IgD-negative memory B cell (primary cell): ENCODE data around the gene NME2. TPM values are rescaled to one million over a fixed set of nuclear protein-coding genes. Genes with fewer than 3 reads are reported as not detected.

Experiments
- H3K27ac Mint-ChIP-seq, 3 donors: one replicate each; pipeline ENCODE4 v1.8.0; 2020 to 2022; ENCODE audit warnings: mild to moderate bottlenecking in 3 of 3, mixed read lengths in 3 of 3, moderate library complexity in 1 of 3
- H3K27me3 Mint-ChIP-seq: one replicate; pipeline ENCODE4 v1.8.0; 2021; ENCODE audit warnings: mixed read lengths
- H3K36me3 Mint-ChIP-seq: one replicate; pipeline ENCODE4 v1.8.0; 2020; ENCODE audit warnings: mild to moderate bottlenecking, mixed read lengths
- H3K4me1 Mint-ChIP-seq, 3 donors: one replicate each; pipeline ENCODE4 v1.8.0; 2020 to 2022; ENCODE audit warnings: mixed read lengths in 3 of 3, mild to moderate bottlenecking in 1 of 3
- H3K4me3 Mint-ChIP-seq, 4 donors: one replicate each; pipeline ENCODE4 v1.8.0; 2020 to 2022; ENCODE audit warnings: mild to moderate bottlenecking in 4 of 4, mixed read lengths in 4 of 4, moderate library complexity in 3 of 4
- H3K9me3 Mint-ChIP-seq, 3 donors: one replicate each; pipeline ENCODE4 v1.8.0; 2020 to 2021; ENCODE audit warnings: mixed read lengths in 3 of 3, mild to moderate bottlenecking in 1 of 3
- polyA plus RNA-seq: library from polyadenylated mRNA; unstranded; fragments of 300-500 nt; fragmentation: Illumina TruSeq; gene quantifications from one replicate; pipeline ENCODE4 v1.2.3, GENCODE V29; 2021

Gene NME2
- polyA plus RNA-seq, 1 donor from 2014 or later = 374 TPM

- peaks cover 2% of the 10 kb centered on the region for H3K36me3 Mint-ChIP-seq
- peaks cover 0 to 3% (median 2%) of the 10 kb centered on the region in 3 donors for H3K9me3 Mint-ChIP-seq
- peaks cover 4% of the 10 kb centered on the region for H3K27me3 Mint-ChIP-seq
- no peak overlapping the region for H3K27ac Mint-ChIP-seq
- H3K4me3 Mint-ChIP-seq = peak overlapping the region in 1 of 4 donors; percentile 74
- no peaks in the 10 kb centered on the region for H3K4me1 Mint-ChIP-seq
Observed at GRCh38 chr17:51135956-51136355, 30.3 kb upstream of the NME2 start.

- H3K27me3 Mint-ChIP-seq = no peaks in the 10 kb centered on the region
- H3K4me3 Mint-ChIP-seq = peak overlapping the region in 1 of 4 donors; percentile 23
- H3K4me1 Mint-ChIP-seq = peaks cover 0 to 2% (median 0%) of the 10 kb centered on the region in 3 donors
- H3K27ac Mint-ChIP-seq = no peak overlapping the region
- peaks cover 2% of the 10 kb centered on the region for H3K36me3 Mint-ChIP-seq
- H3K9me3 Mint-ChIP-seq = peaks cover 0 to 1% (median 0%) of the 10 kb centered on the region in 3 donors
Observed at GRCh38 chr17:51142597-51142996, 23.6 kb upstream of the NME2 start.

- Mint-ChIP-seq H3K9me3 (no peaks in the 10 kb centered on the region), H3K27me3 (no peaks in the 10 kb centered on the region), H3K27ac (no peak overlapping the region), H3K4me3 (no peak overlapping the region), H3K36me3 (peaks cover 2% of the 10 kb centered on the region), H3K4me1 (peaks cover 0 to 2% (median 0%) of the 10 kb centered on the region in 3 donors)
Observed at GRCh38 chr17:51144266-51145022, 21.8 kb upstream of the NME2 start.

- H3K27ac Mint-ChIP-seq = no peak overlapping the region
- peaks cover 0 to 2% (median 0%) of the 10 kb centered on the region in 3 donors for H3K9me3 Mint-ChIP-seq
- H3K4me1 Mint-ChIP-seq = peaks cover 0 to 4% (median 0%) of the 10 kb centered on the region in 3 donors
- peaks cover 2% of the 10 kb centered on the region for H3K36me3 Mint-ChIP-seq
- H3K27me3 Mint-ChIP-seq = no peaks in the 10 kb centered on the region
- H3K4me3 Mint-ChIP-seq = no peak overlapping the region
Observed at GRCh38 chr17:51147650-51148049, 18.6 kb upstream of the NME2 start.

- no peaks in the 10 kb centered on the region for H3K36me3 Mint-ChIP-seq
- peaks cover 0 to 4% (median 0%) of the 10 kb centered on the region in 3 donors for H3K4me1 Mint-ChIP-seq
- no peak overlapping the region for H3K4me3 Mint-ChIP-seq
- peaks cover 0 to 2% (median 0%) of the 10 kb centered on the region in 3 donors for H3K9me3 Mint-ChIP-seq
- no peaks in the 10 kb centered on the region for H3K27me3 Mint-ChIP-seq
- H3K27ac Mint-ChIP-seq = no peak overlapping the region
Observed at GRCh38 chr17:51149163-51149562, 17.0 kb upstream of the NME2 start.

- H3K9me3 Mint-ChIP-seq = peaks cover 0 to 2% (median 0%) of the 10 kb centered on the region in 3 donors
- no peaks in the 10 kb centered on the region for H3K27me3 Mint-ChIP-seq
- H3K4me1 Mint-ChIP-seq = peaks cover 0 to 8% (median 4%) of the 10 kb centered on the region in 3 donors
- H3K27ac Mint-ChIP-seq = no peak overlapping the region
- H3K36me3 Mint-ChIP-seq = no peaks in the 10 kb centered on the region
- no peak overlapping the region for H3K4me3 Mint-ChIP-seq
Observed at GRCh38 chr17:51150932-51151331, 15.3 kb upstream of the NME2 start.

GRCh38 chr17:51152766-51153209 is 13.4 kb upstream of the NME2 start:
- Mint-ChIP-seq H3K4me1 (peaks cover 0 to 6% (median 6%) of the 10 kb centered on the region in 3 donors), H3K27ac (no peak overlapping the region), H3K4me3 (no peak overlapping the region), H3K36me3 (no peaks in the 10 kb centered on the region), H3K9me3 (peaks cover 0 to 2% (median 0%) of the 10 kb centered on the region in 3 donors), H3K27me3 (no peaks in the 10 kb centered on the region)

GRCh38 chr17:51153210-51154072 is 12.8 kb upstream of the NME2 start, which contains the start of gene NME1:
TSS of gene NME1 (plus strand) at chr17:51153559. CDS start at chr17:51155655, 2,096 bp downstream.
- Mint-ChIP-seq H3K27ac (no peak within 1 kb of the TSS), H3K4me1 (peaks cover 0 to 6% (median 6%) of the 10 kb centered on the region in 3 donors), H3K9me3 (peaks cover 0 to 2% (median 0%) of the 10 kb centered on the region in 3 donors), H3K36me3 (no peaks in the 10 kb centered on the region), H3K4me3 (no peak within 1 kb of the TSS), H3K27me3 (no peaks in the 10 kb centered on the region)

- Mint-ChIP-seq H3K36me3 (no peaks in the 10 kb centered on the region), H3K4me1 (peaks cover 0 to 6% (median 6%) of the 10 kb centered on the region in 3 donors), H3K27me3 (no peaks in the 10 kb centered on the region), H3K27ac (no peak overlapping the region), H3K9me3 (peaks cover 0 to 2% (median 0%) of the 10 kb centered on the region in 3 donors), H3K4me3 (no peak overlapping the region)
Observed at GRCh38 chr17:51154176-51154575, 12.0 kb upstream of the NME2 start.

GRCh38 chr17:51155416-51155815 is 10.8 kb upstream of the NME2 start:
- Mint-ChIP-seq H3K9me3 (peaks cover 0 to 2% (median 0%) of the 10 kb centered on the region in 3 donors), H3K27ac (no peak overlapping the region), H3K4me3 (peak overlapping the region in 3 of 4 donors; percentile 13 to 32 (median 17)), H3K4me1 (peaks cover 6% of the 10 kb centered on the region in 3 donors), H3K36me3 (no peaks in the 10 kb centered on the region), H3K27me3 (no peaks in the 10 kb centered on the region)

- H3K27ac Mint-ChIP-seq = no peak overlapping the region
- peaks cover 6% of the 10 kb centered on the region in 3 donors for H3K4me1 Mint-ChIP-seq
- peak overlapping the region in 1 of 4 donors; percentile 78 for H3K4me3 Mint-ChIP-seq
- H3K36me3 Mint-ChIP-seq = peaks cover 3% of the 10 kb centered on the region
- no peaks in the 10 kb centered on the region for H3K9me3 Mint-ChIP-seq
- H3K27me3 Mint-ChIP-seq = no peaks in the 10 kb centered on the region
Observed at GRCh38 chr17:51159604-51160003, 6.6 kb upstream of the NME2 start.

- no peaks in the 10 kb centered on the region for H3K27me3 Mint-ChIP-seq
- H3K4me1 Mint-ChIP-seq = peaks cover 4 to 11% (median 9%) of the 10 kb centered on the region in 3 donors
- no peaks in the 10 kb centered on the region for H3K9me3 Mint-ChIP-seq
- H3K27ac Mint-ChIP-seq = no peak overlapping the region
- peak overlapping the region in 1 of 4 donors; percentile 84 for H3K4me3 Mint-ChIP-seq
- H3K36me3 Mint-ChIP-seq = peaks cover 3% of the 10 kb centered on the region
Observed at GRCh38 chr17:51161541-51161940, 4.7 kb upstream of the NME2 start.

- Mint-ChIP-seq H3K27me3 (no peaks in the 10 kb centered on the region), H3K9me3 (no peaks in the 10 kb centered on the region), H3K27ac (peak overlapping the region; percentile 78 to 99 (median 97)), H3K4me3 (peak overlapping the region; percentile 85 to 95 (median 94)), H3K4me1 (peaks cover 11 to 17% (median 16%) of the 10 kb centered on the region in 3 donors), H3K36me3 (peaks cover 5% of the 10 kb centered on the region)
Observed at GRCh38 chr17:51164911-51165679, 1.1 kb upstream of the NME2 start.

- H3K4me1 Mint-ChIP-seq = peaks cover 11 to 17% (median 14%) of the 10 kb centered on the region in 3 donors
- no peaks in the 10 kb centered on the region for H3K27me3 Mint-ChIP-seq
- H3K36me3 Mint-ChIP-seq = peaks cover 5% of the 10 kb centered on the region
- no peaks in the 10 kb centered on the region for H3K9me3 Mint-ChIP-seq
- H3K4me3 Mint-ChIP-seq = peak overlapping the region; percentile 85 to 95 (median 94)
- H3K27ac Mint-ChIP-seq = peak overlapping the region; percentile 78 to 99 (median 97)
Observed at GRCh38 chr17:51165680-51166197, 472 bp upstream of the NME2 start.
